Activated CD4-positive, alpha-beta T cell treated with anti-CD3 and anti-CD28 coated beads, Interleukin-2, amount 50 U/mL, for 24 hours (primary cell): Measurements from ENCODE around the gene SPATA33.
"Not testable (repeated sequence)": the region's sequence is repeated elsewhere in the genome, so short reads cannot be mapped to it uniquely, and the experiment has no call there.

Experiments used
- DNase-seq, 2 donors: peaks; one replicate each; pipeline ENCODE4 v3.0.0-alpha.2; 2020; ENCODE audit warnings: low read depth in 1 of 2, low spot score in 1 of 2

The SPATA33 gene

GRCh38 chr16:89691231-89691985 lies 33.8 kb downstream of the SPATA33 start:
- DNase-seq, result no peak

- no peak for DNase-seq
Measured at GRCh38 chr16:89691986-89692569, 34.4 kb downstream of the SPATA33 start.

- no peak for DNase-seq
Measured at GRCh38 chr16:89693289-89693731, 35.7 kb downstream of the SPATA33 start.

- DNase-seq, result no peak
Measured at GRCh38 chr16:89693931-89694783, 36.5 kb downstream of the SPATA33 start.

- not testable (repeated sequence) for DNase-seq
Measured at GRCh38 chr16:89694784-89695085, 37.1 kb downstream of the SPATA33 start.

GRCh38 chr16:89695086-89695874 lies 37.6 kb downstream of the SPATA33 start:
- no peak for DNase-seq

GRCh38 chr16:89695875-89696669 lies 38.4 kb downstream of the SPATA33 start:
- DNase-seq, result no peak

GRCh38 chr16:89696670-89697128 lies 39.1 kb downstream of the SPATA33 start:
- DNase-seq, result no peak

- DNase-seq, result no peak
Measured at GRCh38 chr16:89697161-89697615, 39.6 kb downstream of the SPATA33 start.

- DNase-seq, result no peak
Measured at GRCh38 chr16:89697616-89698331, 40.1 kb downstream of the SPATA33 start.

- DNase-seq, result not testable (repeated sequence)
Measured at GRCh38 chr16:89698717-89699116, 41.1 kb downstream of the SPATA33 start.

GRCh38 chr16:89699629-89700099 lies 42.0 kb downstream of the SPATA33 start:
- not testable (repeated sequence) for DNase-seq

- peak; percentile 93 to 96 for DNase-seq
Measured at GRCh38 chr16:89700100-89700648, 42.5 kb downstream of the SPATA33 start.

- DNase-seq, result peak in 1 of 2 donors; percentile 22
Measured at GRCh38 chr16:89700649-89701424, 43.2 kb downstream of the SPATA33 start.

GRCh38 chr16:89701425-89702406 lies 44.1 kb downstream of the SPATA33 start, which contains the start of gene SPATA2L:
SPATA2L (minus strand) TSS chr16:89701705; CDS start chr16:89701232, 473 bp downstream.
- DNase-seq, result peak; percentile 95

- no peak for DNase-seq
Measured at GRCh38 chr16:89704281-89704680, 46.6 kb downstream of the SPATA33 start.

- DNase-seq, result no peak
Measured at GRCh38 chr16:89705006-89705405, 47.4 kb downstream of the SPATA33 start.
